Measurements from ENCODE around the gene VEPH1. TPM values are rescaled to one million over a fixed set of nuclear protein-coding genes. Genes with fewer than 3 reads are reported as not detected.

VEPH1 gene
- total and polyA plus RNA-seq, 9 of the 15 experiments (the other 6 are each of a cell fraction or from before 2014, with no cell fraction given): 4.5 to 15.6 (median 5.8) TPM

- TF ChIP-seq GABPB1 (CRISPR knock-in tag; IDR thresholded peaks at IDR 0.05) (no peak), MTA3 (IDR thresholded peaks at IDR 0.05; ENCODE audit: borderline replicate concordance) (no peak), GTF2B (IDR thresholded peaks at IDR 0.05; ENCODE audit: extremely low read depth, insufficient read length) (no peak), TAF7 (tag; IDR thresholded peaks at IDR 0.05) (no peak), FOS (IDR thresholded peaks at IDR 0.05; ENCODE audit: extremely low read depth, insufficient read length) (peak; percentile 38), MTA2 (IDR thresholded peaks at IDR 0.05; ENCODE audit: low read depth) (no peak), STAG1 (CRISPR knock-in tag; IDR thresholded peaks at IDR 0.05; ENCODE audit: borderline replicate concordance) (no peak), HMG20B (CRISPR knock-in tag; IDR thresholded peaks at IDR 0.05) (no peak), ZNF24 (IDR thresholded peaks at IDR 0.05) (no peak), DPF2 (IDR thresholded peaks at IDR 0.05) (peak; percentile 92), FOXP4 (CRISPR knock-in tag; IDR thresholded peaks at IDR 0.05; ENCODE audit: borderline replicate concordance) (no peak), HBP1 (CRISPR knock-in tag; IDR thresholded peaks at IDR 0.05) (0 out of 2 replicates have a peak, but pooled peaks have one; percentile 54), PPARD (CRISPR knock-in tag; IDR thresholded peaks at IDR 0.05) (no peak), ZNF146 (CRISPR knock-in tag; IDR thresholded peaks at IDR 0.05; ENCODE audit: unreplicated experiment) (no peak), ZSCAN29 (IDR thresholded peaks at IDR 0.05) (no peak), KAT8 (IDR thresholded peaks at IDR 0.05; ENCODE audit: low read depth) (no peak), FOXM1 (IDR thresholded peaks at IDR 0.05; ENCODE audit: low read depth) (no peak), FOXM1 (CRISPR knock-in tag; IDR thresholded peaks at IDR 0.05; ENCODE audit: low read depth) (no peak), ZFP1 (CRISPR knock-in tag; IDR thresholded peaks at IDR 0.05) (no peak), ARID3A (IDR thresholded peaks at IDR 0.05; ENCODE audit: borderline replicate concordance, low read depth, low read length) (no peak), STAT5B (CRISPR knock-in tag; IDR thresholded peaks at IDR 0.05) (no peak), KDM5B (IDR thresholded peaks at IDR 0.05; ENCODE audit: insufficient replicate concordance, low read depth, low read length) (no peak), ZFP36 (IDR thresholded peaks at IDR 0.05; ENCODE audit: low read depth, low read length, partially characterized antibody) (no peak)
Observed at GRCh38 chr3:157512534-157512933, 9.3 kb upstream of the VEPH1 start (continued).
